VCaP (cell line): ENCODE results near the gene DRAXIN.

Experiments
- H3K27ac ChIP-seq: fragments of 450-650 bp; 2 replicates; pipeline ENCODE4 v1.5.1; 2017
- TF ChIP-seq, protein P1 (sequence below): fragments of 450-650 bp; conservative IDR thresholded peaks from 2 replicates; pipeline ENCODE4 v1.5.1; 2017; ENCODE audit warnings: mild to moderate bottlenecking, moderate library complexity

The DRAXIN gene

DNA sequence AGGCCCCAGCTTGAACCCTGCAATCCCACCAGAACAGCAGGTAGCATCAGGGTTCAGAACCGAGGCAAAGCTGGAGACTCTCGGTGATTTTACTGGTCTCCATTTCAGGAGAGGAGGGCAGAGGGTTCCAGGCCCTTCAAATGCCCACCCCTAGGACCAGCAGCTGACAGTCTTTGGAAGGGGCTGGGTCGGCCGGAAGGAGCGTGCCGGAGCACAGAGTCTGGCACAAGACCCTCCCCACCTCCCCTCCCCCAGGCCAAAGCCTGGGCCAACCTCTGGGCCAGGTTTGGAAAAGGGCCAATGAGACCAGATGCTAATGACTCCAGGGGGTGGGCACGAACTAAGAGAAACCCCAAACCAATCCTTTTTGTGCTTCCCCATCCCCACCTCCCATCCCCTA lies 44.2 kb upstream of the DRAXIN start:
- TF ChIP-seq, protein P1, sequence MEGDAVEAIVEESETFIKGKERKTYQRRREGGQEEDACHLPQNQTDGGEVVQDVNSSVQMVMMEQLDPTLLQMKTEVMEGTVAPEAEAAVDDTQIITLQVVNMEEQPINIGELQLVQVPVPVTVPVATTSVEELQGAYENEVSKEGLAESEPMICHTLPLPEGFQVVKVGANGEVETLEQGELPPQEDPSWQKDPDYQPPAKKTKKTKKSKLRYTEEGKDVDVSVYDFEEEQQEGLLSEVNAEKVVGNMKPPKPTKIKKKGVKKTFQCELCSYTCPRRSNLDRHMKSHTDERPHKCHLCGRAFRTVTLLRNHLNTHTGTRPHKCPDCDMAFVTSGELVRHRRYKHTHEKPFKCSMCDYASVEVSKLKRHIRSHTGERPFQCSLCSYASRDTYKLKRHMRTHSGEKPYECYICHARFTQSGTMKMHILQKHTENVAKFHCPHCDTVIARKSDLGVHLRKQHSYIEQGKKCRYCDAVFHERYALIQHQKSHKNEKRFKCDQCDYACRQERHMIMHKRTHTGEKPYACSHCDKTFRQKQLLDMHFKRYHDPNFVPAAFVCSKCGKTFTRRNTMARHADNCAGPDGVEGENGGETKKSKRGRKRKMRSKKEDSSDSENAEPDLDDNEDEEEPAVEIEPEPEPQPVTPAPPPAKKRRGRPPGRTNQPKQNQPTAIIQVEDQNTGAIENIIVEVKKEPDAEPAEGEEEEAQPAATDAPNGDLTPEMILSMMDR = no peak
- H3K27ac ChIP-seq = no peak overlapping the region

DNA sequence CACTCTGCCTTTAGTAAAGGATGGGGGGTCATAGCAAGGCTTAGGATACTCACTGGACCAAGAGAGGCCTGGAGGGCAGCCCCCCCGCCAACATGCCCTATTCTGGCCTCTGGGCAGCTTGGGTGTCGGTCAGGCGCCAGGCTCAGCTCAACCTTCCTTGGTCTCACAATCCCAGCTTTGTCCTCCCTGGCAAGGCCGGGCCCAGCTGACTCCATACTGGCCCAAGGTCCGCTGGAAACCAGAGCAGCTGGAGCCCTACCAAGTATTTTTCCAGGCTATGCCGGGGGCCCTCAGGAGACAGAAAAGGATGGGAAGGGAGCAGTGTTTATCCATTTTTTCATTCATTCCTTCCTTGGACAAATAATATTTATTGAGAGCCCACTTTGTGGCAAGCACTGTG lies 43.5 kb upstream of the DRAXIN start:
- TF ChIP-seq, protein P1 = no peak
- H3K27ac ChIP-seq = no peak overlapping the region

DNA sequence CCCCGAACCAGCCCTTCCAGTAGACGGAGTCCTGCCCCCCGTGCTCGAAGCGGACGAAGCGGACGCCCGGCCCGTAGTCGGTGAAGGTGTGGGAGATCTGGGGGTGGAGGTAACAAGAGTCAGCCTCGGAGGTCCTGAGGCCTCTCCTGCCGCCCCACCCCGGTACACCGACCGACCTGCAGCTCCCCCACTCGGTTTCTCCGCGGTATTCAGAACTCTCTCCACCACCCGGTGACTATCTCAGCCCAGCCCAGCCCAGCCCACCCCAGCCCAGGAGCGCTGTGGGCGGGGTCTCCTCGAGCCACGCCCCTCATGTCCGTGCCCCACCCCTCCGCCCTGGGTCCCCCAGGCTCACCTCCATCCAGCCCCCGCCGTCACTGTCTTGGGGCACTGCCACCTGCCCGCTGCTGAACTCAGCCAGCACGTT lies 42.8 kb upstream of the DRAXIN start:
- H3K27ac ChIP-seq = no peak overlapping the region
- TF ChIP-seq, protein P1 = no peak

DNA sequence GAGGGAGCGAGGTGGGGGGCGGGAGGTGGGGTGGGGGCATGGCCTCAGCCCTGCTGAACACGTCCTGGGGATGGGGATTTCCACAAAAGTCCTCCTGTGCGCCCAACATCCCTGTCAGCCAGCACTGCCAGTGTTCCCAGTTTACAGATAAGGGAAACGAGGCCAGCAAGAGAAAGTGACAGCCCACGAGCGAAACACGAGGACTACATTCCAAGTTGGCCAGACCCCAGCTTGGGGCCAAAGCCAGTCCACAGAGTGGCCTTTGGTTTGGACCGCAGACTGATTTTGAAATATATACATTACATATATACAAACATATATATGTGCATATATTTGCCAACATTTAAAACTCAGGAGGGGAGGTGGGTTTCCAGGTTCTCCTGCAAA lies 42.3 kb upstream of the DRAXIN start:
- H3K27ac ChIP-seq = no peak overlapping the region
- TF ChIP-seq, protein P1 = no peak

DNA sequence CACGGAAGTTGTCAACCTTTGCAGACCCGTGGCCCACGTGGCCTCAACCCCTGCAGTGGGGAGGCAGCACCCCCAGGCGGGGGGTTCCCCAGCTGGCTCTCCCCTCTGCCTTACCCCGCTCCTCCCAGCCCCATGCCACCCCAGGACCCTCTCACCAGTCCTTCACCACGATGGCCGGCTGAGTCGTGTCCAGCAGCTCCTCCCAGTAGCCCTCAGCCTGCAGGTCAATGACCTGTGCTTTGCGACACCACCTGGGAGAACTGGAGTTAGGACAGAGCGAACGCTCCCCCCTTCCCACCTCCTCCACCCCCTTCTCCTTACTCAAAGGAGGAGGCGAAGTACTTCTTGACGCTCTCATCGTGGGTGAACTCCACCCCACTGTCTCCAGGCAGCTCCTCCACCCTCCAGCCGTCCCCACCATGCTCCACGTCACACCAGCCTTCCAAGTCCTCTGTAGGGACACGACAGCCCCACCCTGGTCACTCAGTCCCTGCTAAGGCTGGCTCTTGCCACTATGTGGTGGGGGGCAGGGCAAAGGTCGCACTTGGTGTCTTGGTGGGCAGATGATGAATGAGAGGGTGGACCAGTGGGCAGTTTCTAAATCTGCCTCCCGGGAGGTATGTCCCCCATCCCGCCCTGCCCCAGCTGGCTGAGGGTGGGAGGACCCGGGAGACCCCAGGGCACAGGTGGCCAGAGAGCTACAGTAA lies 41.7 kb upstream of the DRAXIN start:
- peak overlapping the region; percentile 52; the same call in 1 of the 2 replicates for H3K27ac ChIP-seq
- TF ChIP-seq, protein P1 = no peak

DNA sequence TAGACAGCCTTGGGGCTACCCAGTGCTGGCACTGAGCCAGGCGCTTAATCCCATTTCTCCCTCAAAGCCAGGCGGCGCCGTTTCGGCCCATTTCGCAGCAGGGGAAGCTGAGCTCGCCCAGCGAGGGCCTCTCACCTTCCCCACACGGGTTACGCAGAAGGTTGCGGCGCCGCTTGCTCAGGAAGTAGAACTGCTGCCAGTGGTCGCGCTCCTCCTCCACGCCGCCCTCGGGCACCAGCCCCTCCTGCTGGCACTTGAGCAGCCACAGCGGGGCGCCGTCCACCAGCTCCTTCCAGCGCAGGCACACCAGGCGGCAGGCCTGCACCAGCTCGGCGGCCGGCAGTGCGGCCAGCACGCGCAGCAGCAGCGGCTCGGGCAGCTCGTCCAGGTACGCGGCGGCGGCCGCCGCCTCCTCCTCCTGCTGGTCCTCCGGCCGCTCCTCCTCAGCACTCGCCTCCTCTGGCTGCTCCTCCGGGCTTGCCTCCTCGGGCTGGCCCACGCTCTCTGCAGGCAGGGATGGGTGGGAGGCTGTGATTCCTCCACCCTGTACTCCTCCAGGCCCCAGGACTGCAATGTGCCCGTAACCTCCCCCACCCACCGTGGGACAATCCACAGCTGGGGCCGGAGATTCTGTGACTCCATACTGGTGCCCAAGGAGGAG lies 41.0 kb upstream of the DRAXIN start:
- TF ChIP-seq, protein P1 = peak; percentile 88
- peak overlapping the region; percentile 52; the same call in 1 of the 2 replicates for H3K27ac ChIP-seq

DNA sequence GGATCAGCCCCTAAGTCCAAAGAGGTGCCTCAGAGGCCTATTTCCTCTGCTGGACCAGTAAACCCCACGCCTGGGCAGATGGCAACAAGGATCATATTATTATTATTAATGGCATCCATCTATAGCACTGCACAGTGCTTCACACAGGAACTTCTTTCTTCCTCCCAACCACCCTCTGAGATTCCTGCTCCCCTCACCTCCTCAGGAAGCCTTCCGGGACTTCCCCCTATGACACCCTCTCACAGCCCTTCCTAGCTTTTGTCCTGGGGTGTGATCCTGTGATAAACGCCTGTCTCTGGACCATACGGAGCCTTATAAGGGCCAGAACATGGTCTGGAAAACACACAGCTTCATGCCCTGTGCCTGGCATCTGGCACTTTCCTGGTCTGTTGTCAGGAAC lies 40.5 kb upstream of the DRAXIN start:
- TF ChIP-seq, protein P1 = no peak
- H3K27ac ChIP-seq = peak overlapping the region; percentile 52; the same call in 1 of the 2 replicates
